GM19467 (cell line): Measurements from ENCODE around the gene LHB.
"Not testable (repeated sequence)": the region's sequence is repeated elsewhere in the genome, so short reads cannot be mapped to it uniquely, and the experiment has no call there.

ENCODE experiments used
- ATAC-seq: cut with Tn5 transposase; IDR thresholded peaks from one replicate; pipeline ENCODE4 v1.9.1; 2021; ENCODE audit warnings: mild to moderate bottlenecking, moderate library complexity; ENCODE audit not compliant: unreplicated experiment

The LHB gene

GRCh38 chr19:49017041-49017665, at the start of gene LHB:
LHB (minus strand) TSS chr19:49017091; CDS start chr19:49017081, 10 bp downstream.
- no peak for ATAC-seq

GRCh38 chr19:49065905-49066512, 49.1 kb upstream of the LHB start:
- ATAC-seq: no peak

- no peak for ATAC-seq
Observed at GRCh38 chr19:49064768-49065611, 48.1 kb upstream of the LHB start, which contains the start of gene NTF4. NTF4 (minus strand) TSS chr19:49064818; CDS start chr19:49061997, 2,821 bp downstream.

GRCh38 chr19:49064029-49064629, 47.2 kb upstream of the LHB start:
- no peak for ATAC-seq

- ATAC-seq: no peak
Observed at GRCh38 chr19:49061445-49061844, 44.6 kb upstream of the LHB start.

GRCh38 chr19:49061000-49061399, 44.1 kb upstream of the LHB start:
- ATAC-seq: no peak

GRCh38 chr19:49059053-49059452, 42.2 kb upstream of the LHB start:
- ATAC-seq: no peak

- ATAC-seq: no peak
Observed at GRCh38 chr19:49058562-49058961, 41.7 kb upstream of the LHB start.

GRCh38 chr19:49057636-49058234, 40.8 kb upstream of the LHB start, which contains the start of gene CGB7:
CGB7 (minus strand) TSS chr19:49057749; CDS start chr19:49055375, 2,374 bp downstream.
- no peak for ATAC-seq

- ATAC-seq: not testable (repeated sequence)
Observed at GRCh38 chr19:49056902-49057596, 40.2 kb upstream of the LHB start.

GRCh38 chr19:49056101-49056901, 39.4 kb upstream of the LHB start:
- ATAC-seq: no peak

- ATAC-seq: not testable (repeated sequence)
Observed at GRCh38 chr19:49050376-49051033, 33.6 kb upstream of the LHB start.

GRCh38 chr19:49049834-49050233, 32.9 kb upstream of the LHB start:
- not testable (repeated sequence) for ATAC-seq

- not testable (repeated sequence) for ATAC-seq
Observed at GRCh38 chr19:49049011-49049410, 32.1 kb upstream of the LHB start, which contains the start of gene CGB8. CGB8 (minus strand) TSS chr19:49049111; CDS start chr19:49048739, 372 bp downstream.

GRCh38 chr19:49043548-49043947, 26.7 kb upstream of the LHB start, which contains the start of gene CGB5:
CGB5 (plus strand) TSS chr19:49043848; CDS start chr19:49044210, 362 bp downstream.
- not testable (repeated sequence) for ATAC-seq

GRCh38 chr19:49042666-49043065, 25.8 kb upstream of the LHB start:
- not testable (repeated sequence) for ATAC-seq

GRCh38 chr19:49042177-49042576, 25.3 kb upstream of the LHB start:
- ATAC-seq: no peak

- ATAC-seq: not testable (repeated sequence)
Observed at GRCh38 chr19:49039736-49040135, 22.8 kb upstream of the LHB start.
